ENCODE measurements around the gene KMT2C.

The KMT2C gene

GRCh38 chr7:152122540-152122939 is 313.3 kb downstream of the KMT2C start:
- TF ChIP-seq GATA2 (IDR thresholded peaks at IDR 0.05; ENCODE audit: low read depth, low read length) (no peak), GATA3 (IDR thresholded peaks at IDR 0.05; ENCODE audit: low read depth, low read length) (no peak)

- TF ChIP-seq GATA2 (IDR thresholded peaks at IDR 0.05; ENCODE audit: low read depth, low read length) (no peak), GATA3 (IDR thresholded peaks at IDR 0.05; ENCODE audit: low read depth, low read length) (no peak)
Observed at GRCh38 chr7:152121432-152121831, 314.4 kb downstream of the KMT2C start.

GRCh38 chr7:152120776-152121175 is 315.0 kb downstream of the KMT2C start:
- TF ChIP-seq GATA2 (IDR thresholded peaks at IDR 0.05; ENCODE audit: low read depth, low read length) (no peak), GATA3 (IDR thresholded peaks at IDR 0.05; ENCODE audit: low read depth, low read length) (no peak)

GRCh38 chr7:152120210-152120609 is 315.6 kb downstream of the KMT2C start:
- TF ChIP-seq GATA3 (IDR thresholded peaks at IDR 0.05; ENCODE audit: low read depth, low read length) (no peak), GATA2 (IDR thresholded peaks at IDR 0.05; ENCODE audit: low read depth, low read length) (no peak)

- no peak for TF ChIP-seq GATA2 (IDR thresholded peaks at IDR 0.05; ENCODE audit: low read depth, low read length)
- TF ChIP-seq GATA3 (IDR thresholded peaks at IDR 0.05; ENCODE audit: low read depth, low read length) = no peak
Observed at GRCh38 chr7:152117356-152117755, 318.4 kb downstream of the KMT2C start.

GRCh38 chr7:152115021-152115718 is 320.6 kb downstream of the KMT2C start:
- TF ChIP-seq GATA2 (IDR thresholded peaks at IDR 0.05; ENCODE audit: low read depth, low read length) = no peak
- no peak for TF ChIP-seq GATA3 (IDR thresholded peaks at IDR 0.05; ENCODE audit: low read depth, low read length)

GRCh38 chr7:152112829-152113228 is 323.0 kb downstream of the KMT2C start:
- no peak for TF ChIP-seq GATA3 (IDR thresholded peaks at IDR 0.05; ENCODE audit: low read depth, low read length)
- no peak for TF ChIP-seq GATA2 (IDR thresholded peaks at IDR 0.05; ENCODE audit: low read depth, low read length)

GRCh38 chr7:152108359-152108758 is 327.4 kb downstream of the KMT2C start:
- no peak for TF ChIP-seq GATA3 (IDR thresholded peaks at IDR 0.05; ENCODE audit: low read depth, low read length)
- no peak for TF ChIP-seq GATA2 (IDR thresholded peaks at IDR 0.05; ENCODE audit: low read depth, low read length)

- TF ChIP-seq GATA2 (IDR thresholded peaks at IDR 0.05; ENCODE audit: low read depth, low read length) = no peak
- TF ChIP-seq GATA3 (IDR thresholded peaks at IDR 0.05; ENCODE audit: low read depth, low read length) = no peak
Observed at GRCh38 chr7:152107945-152108344, 327.9 kb downstream of the KMT2C start.

- TF ChIP-seq GATA3 (IDR thresholded peaks at IDR 0.05; ENCODE audit: low read depth, low read length) = no peak
- TF ChIP-seq GATA2 (IDR thresholded peaks at IDR 0.05; ENCODE audit: low read depth, low read length) = no peak
Observed at GRCh38 chr7:152106990-152107389, 328.8 kb downstream of the KMT2C start.

- no peak for TF ChIP-seq GATA2 (IDR thresholded peaks at IDR 0.05; ENCODE audit: low read depth, low read length)
- TF ChIP-seq GATA3 (IDR thresholded peaks at IDR 0.05; ENCODE audit: low read depth, low read length) = no peak
Observed at GRCh38 chr7:152105205-152105604, 330.6 kb downstream of the KMT2C start.

GRCh38 chr7:152103691-152104090 is 332.1 kb downstream of the KMT2C start:
- no peak for TF ChIP-seq GATA3 (IDR thresholded peaks at IDR 0.05; ENCODE audit: low read depth, low read length)
- TF ChIP-seq GATA2 (IDR thresholded peaks at IDR 0.05; ENCODE audit: low read depth, low read length) = no peak

GRCh38 chr7:152103066-152103465 is 332.7 kb downstream of the KMT2C start:
- no peak for TF ChIP-seq GATA2 (IDR thresholded peaks at IDR 0.05; ENCODE audit: low read depth, low read length)
- no peak for TF ChIP-seq GATA3 (IDR thresholded peaks at IDR 0.05; ENCODE audit: low read depth, low read length)

- TF ChIP-seq GATA3 (IDR thresholded peaks at IDR 0.05; ENCODE audit: low read depth, low read length) (no peak), GATA2 (IDR thresholded peaks at IDR 0.05; ENCODE audit: low read depth, low read length) (no peak)
Observed at GRCh38 chr7:152097330-152097729, 338.5 kb downstream of the KMT2C start.

- no peak for TF ChIP-seq GATA3 (IDR thresholded peaks at IDR 0.05; ENCODE audit: low read depth, low read length)
- TF ChIP-seq GATA2 (IDR thresholded peaks at IDR 0.05; ENCODE audit: low read depth, low read length) = no peak
Observed at GRCh38 chr7:152095771-152096170, 340.0 kb downstream of the KMT2C start.

GRCh38 chr7:152093717-152094116 is 342.1 kb downstream of the KMT2C start:
- no peak for TF ChIP-seq GATA2 (IDR thresholded peaks at IDR 0.05; ENCODE audit: low read depth, low read length)

All from SH-SY5Y (cell line).